Colonic mucosa (tissue), 4 donors: ENCODE data around the gene MIPEP. TPM values are rescaled to one million over a fixed set of nuclear protein-coding genes. Genes with fewer than 3 reads are reported as not detected.

ENCODE experiments used
- DNase-seq: peaks from one replicate; pipeline ENCODE4 v3.0.0-alpha.2; 2020
- H3K27ac ChIP-seq: fragments of 200-600 bp; one replicate; pipeline ENCODE4 v1.8.0; 2021
- H3K27me3 ChIP-seq: fragments of 200-600 bp; one replicate; pipeline ENCODE4 v1.8.0; 2021
- H3K36me3 ChIP-seq: fragments of 200-600 bp; one replicate; pipeline ENCODE4 v1.8.0; 2021
- H3K4me1 ChIP-seq: fragments of 200-600 bp; one replicate; pipeline ENCODE4 v1.8.0; 2021; ENCODE audit warnings: mild to moderate bottlenecking
- H3K4me3 ChIP-seq: fragments of 200-600 bp; one replicate; pipeline ENCODE4 v1.8.0; 2021
- H3K9ac ChIP-seq, 2 donors: one replicate each; pipeline ENCODE4 v1.7.0; 2013; ENCODE audit warnings: control low read depth in 2 of 2, low read depth in 2 of 2, low read length in 2 of 2
- H3K9me3 ChIP-seq: fragments of 200-600 bp; one replicate; pipeline ENCODE4 v1.8.0; 2021
- intact Hi-C: fragments of 100-400 bp; cut with DNase I; formaldehyde crosslinking; loops from one replicate; pipeline ENCODE4 v1.14.1; 2022
- total RNA-seq, 2 donors: library from RNA; stranded (reverse); fragmentation: NEBNext Ultra II Directional in 1 of 2; extraction: Animal tissue kit (Norgen Biotek cat#: 25700) in 1 of 2; gene quantifications; one replicate each; pipeline ENCODE4 v1.2.1, GENCODE V29; 2021
- TF ChIP-seq, protein P1 (sequence below): fragments of 200-600 bp; IDR thresholded peaks from one replicate; pipeline ENCODE4 v1.8.0; 2022; ENCODE audit warnings: antibody characterized with exemption, mild to moderate bottlenecking
- donor health status: healthy.
- donor health status: DM: no; HTN: no; CAD: no.
- donor health status: DM: no; HTN: no; CAD: no.

MIPEP gene
- total RNA-seq, 2 donors from 2014 or later = 25.9 to 33.0 TPM

DNA sequence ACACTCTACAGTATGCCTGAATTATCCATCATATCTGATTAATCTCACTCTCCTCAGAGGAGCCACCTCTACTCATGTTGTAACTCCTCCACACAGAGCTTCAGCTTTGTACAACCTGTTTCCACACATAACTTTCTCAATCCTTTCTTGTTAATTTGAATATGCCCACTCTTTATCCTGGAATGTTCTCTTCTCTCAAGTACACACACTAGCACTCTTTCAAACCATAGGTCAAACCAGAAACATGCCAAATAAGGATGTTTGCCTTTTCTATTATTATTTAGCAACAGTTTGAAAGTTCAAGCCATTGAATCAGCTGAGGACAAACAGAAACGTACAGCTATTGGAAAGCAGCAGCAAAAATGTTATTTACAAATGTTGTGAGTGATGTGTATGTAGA lies 110.3 kb downstream of the MIPEP start:
- Histone ChIP-seq H3K9ac (no peak overlapping the region), H3K4me3 (no peak overlapping the region), H3K9me3 (no peaks in the 10 kb centered on the region), H3K4me1 (no peaks in the 10 kb centered on the region), H3K27me3 (no peaks in the 10 kb centered on the region), H3K27ac (no peak overlapping the region), H3K36me3 (no peaks in the 10 kb centered on the region)
- intact Hi-C loops = no loop called here
- DNase-seq = no peak
- TF ChIP-seq, protein P1, sequence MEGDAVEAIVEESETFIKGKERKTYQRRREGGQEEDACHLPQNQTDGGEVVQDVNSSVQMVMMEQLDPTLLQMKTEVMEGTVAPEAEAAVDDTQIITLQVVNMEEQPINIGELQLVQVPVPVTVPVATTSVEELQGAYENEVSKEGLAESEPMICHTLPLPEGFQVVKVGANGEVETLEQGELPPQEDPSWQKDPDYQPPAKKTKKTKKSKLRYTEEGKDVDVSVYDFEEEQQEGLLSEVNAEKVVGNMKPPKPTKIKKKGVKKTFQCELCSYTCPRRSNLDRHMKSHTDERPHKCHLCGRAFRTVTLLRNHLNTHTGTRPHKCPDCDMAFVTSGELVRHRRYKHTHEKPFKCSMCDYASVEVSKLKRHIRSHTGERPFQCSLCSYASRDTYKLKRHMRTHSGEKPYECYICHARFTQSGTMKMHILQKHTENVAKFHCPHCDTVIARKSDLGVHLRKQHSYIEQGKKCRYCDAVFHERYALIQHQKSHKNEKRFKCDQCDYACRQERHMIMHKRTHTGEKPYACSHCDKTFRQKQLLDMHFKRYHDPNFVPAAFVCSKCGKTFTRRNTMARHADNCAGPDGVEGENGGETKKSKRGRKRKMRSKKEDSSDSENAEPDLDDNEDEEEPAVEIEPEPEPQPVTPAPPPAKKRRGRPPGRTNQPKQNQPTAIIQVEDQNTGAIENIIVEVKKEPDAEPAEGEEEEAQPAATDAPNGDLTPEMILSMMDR = no peak

- TF ChIP-seq, protein P1 = no peak
- Histone ChIP-seq H3K9ac (no peak overlapping the region), H3K27ac (no peak overlapping the region), H3K4me3 (no peak overlapping the region), H3K27me3 (no peaks in the 10 kb centered on the region), H3K36me3 (no peaks in the 10 kb centered on the region), H3K9me3 (no peaks in the 10 kb centered on the region), H3K4me1 (no peaks in the 10 kb centered on the region)
- DNase-seq = no peak
- intact Hi-C loops = no loop called here
Measured at GRCh38 chr13:23778002-23778652, 111.1 kb downstream of the MIPEP start.

DNA sequence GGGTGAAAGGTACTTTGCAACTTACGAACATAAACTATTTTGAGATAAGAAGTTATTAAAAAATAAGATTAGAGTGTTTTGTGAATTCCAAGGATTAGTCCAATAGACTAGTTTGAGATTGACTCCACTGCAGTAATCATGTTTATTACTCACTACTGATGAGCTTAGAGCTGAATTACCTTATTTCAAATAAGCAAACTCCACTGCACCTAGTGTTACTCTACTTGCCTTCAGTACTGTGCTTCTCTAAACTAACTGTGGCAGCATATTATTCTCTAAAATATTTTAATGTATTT lies 111.7 kb downstream of the MIPEP start:
- H3K27ac ChIP-seq = no peak overlapping the region
- H3K9ac ChIP-seq = no peak overlapping the region
- H3K4me1 ChIP-seq = no peaks in the 10 kb centered on the region
- no peaks in the 10 kb centered on the region for H3K36me3 ChIP-seq
- H3K27me3 ChIP-seq = no peaks in the 10 kb centered on the region
- TF ChIP-seq, protein P1 = no peak
- no peak overlapping the region for H3K4me3 ChIP-seq
- no peak for DNase-seq
- H3K9me3 ChIP-seq = no peaks in the 10 kb centered on the region
- intact Hi-C loops = no loop called here

DNA sequence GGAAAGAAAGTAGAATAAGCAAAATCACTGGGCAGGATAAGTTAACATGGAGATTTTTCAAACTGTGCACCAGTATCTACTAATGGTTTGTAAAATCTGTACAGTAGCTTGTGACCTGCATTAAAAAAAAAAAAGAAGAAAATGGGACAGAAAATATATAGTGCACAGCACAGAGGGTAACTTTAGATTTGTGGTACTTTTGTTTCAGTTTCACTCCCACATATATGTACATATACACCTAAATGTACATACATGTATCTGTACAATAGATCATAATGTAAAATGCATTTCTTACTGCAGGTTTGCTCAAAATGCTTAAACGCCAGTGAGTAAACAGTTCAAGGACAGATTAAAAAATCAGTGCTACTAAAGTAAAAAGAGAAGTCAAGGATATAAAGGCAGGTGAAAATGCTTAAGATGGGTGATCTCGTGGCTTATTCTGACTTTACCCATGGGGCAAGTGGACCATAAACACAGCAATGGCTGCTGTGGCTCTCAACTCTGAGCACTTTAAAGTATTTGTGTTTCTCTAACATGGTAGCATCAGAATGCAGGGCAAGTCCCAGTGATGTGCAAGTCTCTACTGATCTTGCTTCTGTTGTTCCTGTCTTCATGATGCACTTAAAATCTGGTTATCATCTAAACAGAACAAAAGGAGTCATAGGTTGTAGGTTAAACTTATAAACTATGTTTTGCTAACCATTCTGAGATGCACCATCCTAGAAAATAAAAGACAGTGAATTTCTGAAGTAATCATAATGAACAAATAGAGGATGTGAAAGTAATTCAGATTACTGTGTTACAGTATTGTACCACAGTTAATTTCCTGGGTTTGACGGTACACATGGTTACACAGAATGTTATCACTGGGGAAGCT lies 112.3 kb downstream of the MIPEP start:
- H3K36me3 ChIP-seq = no peaks in the 10 kb centered on the region
- H3K9ac ChIP-seq = no peak overlapping the region
- H3K27me3 ChIP-seq = no peaks in the 10 kb centered on the region
- no peak overlapping the region for H3K27ac ChIP-seq
- H3K4me1 ChIP-seq = no peaks in the 10 kb centered on the region
- intact Hi-C loops = no loop called here
- no peak for DNase-seq
- H3K9me3 ChIP-seq = no peaks in the 10 kb centered on the region
- TF ChIP-seq, protein P1 = no peak
- H3K4me3 ChIP-seq = no peak overlapping the region

DNA sequence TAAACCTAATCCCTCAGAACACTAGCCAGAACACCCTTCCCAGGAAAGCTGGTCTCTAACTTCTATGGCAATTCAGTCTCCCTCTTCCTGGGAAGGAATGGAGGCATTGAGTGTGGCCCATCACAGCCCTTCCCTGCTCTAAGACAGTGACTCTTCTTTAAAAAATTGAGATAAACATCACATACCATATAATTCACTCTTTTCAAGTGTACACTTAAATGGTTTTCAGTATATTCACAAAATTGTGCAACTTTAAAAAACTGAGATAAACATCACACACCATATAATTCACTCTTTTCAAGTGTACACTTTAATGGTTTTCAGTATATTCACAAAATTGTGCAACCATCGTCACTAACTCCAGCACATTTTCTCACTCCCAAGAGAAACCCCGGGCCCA lies 116.5 kb downstream of the MIPEP start:
- intact Hi-C loops = no loop called here
- Histone ChIP-seq H3K4me1 (no peaks in the 10 kb centered on the region), H3K27ac (no peak overlapping the region), H3K36me3 (no peaks in the 10 kb centered on the region), H3K9ac (no peak overlapping the region), H3K4me3 (no peak overlapping the region), H3K9me3 (no peaks in the 10 kb centered on the region), H3K27me3 (no peaks in the 10 kb centered on the region)
- DNase-seq = no peak
- TF ChIP-seq, protein P1 = no peak
